Measurements from ENCODE around the gene CADPS2. TPM values are rescaled to one million over a fixed set of nuclear protein-coding genes. Genes with fewer than 3 reads are reported as not detected.

Gene CADPS2
- total and polyA plus RNA-seq, 2 of the 4 experiments (the other 2 are of a cell fraction): 0.10 to 0.54 TPM

DNA sequence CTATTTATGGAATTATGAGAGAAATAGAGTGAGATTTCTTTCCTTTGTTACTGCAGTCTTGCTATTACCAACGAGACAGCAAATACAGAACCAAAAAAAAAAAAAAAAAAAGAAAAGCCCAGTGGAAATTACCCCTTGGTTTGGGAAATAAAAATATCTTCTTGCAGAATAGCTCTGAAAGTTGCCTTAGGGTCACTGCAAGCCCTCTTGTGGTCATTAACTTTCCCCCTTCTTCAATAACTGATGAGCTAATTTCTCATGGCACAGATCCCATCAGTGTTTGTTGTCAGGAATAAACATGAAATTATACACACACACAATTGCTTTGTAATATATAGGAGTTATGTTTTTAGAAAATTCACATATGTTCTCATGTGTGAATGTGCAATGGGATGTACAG, 470.8 kb downstream of the CADPS2 start:
- H3K4ac ChIP-seq (ENCODE audit: low read depth, low read length): no peak overlapping the region
- no peaks in the 10 kb centered on the region for H3K79me1 ChIP-seq (ENCODE audit: low read depth in 1 of 2, low read length in 2 of 2)
- no peak overlapping the region for H3K4me2 ChIP-seq (ENCODE audit: low read depth, low read length)
- no peak overlapping the region for H3K14ac ChIP-seq (replicated peaks; ENCODE audit: low read depth, low read length)
- H3K4me1 ChIP-seq (ENCODE audit: control insufficient read depth, insufficient read depth, low read length): no peaks in the 10 kb centered on the region
- no peaks in the 10 kb centered on the region for H3K27me3 ChIP-seq (ENCODE audit: control insufficient read depth, insufficient read depth, low read length)
- no peak overlapping the region for H3K18ac ChIP-seq (ENCODE audit: low read depth, low read length)
- H3K9ac ChIP-seq (ENCODE audit: low read depth, low read length): no peak overlapping the region
- in situ Hi-C loops (cut with MboI; ENCODE audit: low sequenced_read_pairs): no loop called here
- ChIA-PET CTCF (no interaction called here), POLR2A (ENCODE audit: unreplicated experiment) (no interaction called here)
- WGBS, 2 experiments (ENCODE audit: extremely low coverage in 2 of 2, insufficient read length in 1 of 2): no CpG with 5 or more reads among the region's 1 CpG
- H3K9me3 ChIP-seq (ENCODE audit: control insufficient read depth, insufficient read depth, low read length): no peaks in the 10 kb centered on the region
- H3K36me3 ChIP-seq (ENCODE audit: control insufficient read depth, insufficient read depth, low read length): no peaks in the 10 kb centered on the region
- H4K20me1 ChIP-seq (ENCODE audit: insufficient read depth, low read length): no peaks in the 10 kb centered on the region
- H3K4me3 ChIP-seq (ENCODE audit: insufficient read depth, low read depth, low read length): no peak overlapping the region
- H4K91ac ChIP-seq (ENCODE audit: insufficient read depth, low read depth, low read length): no peak overlapping the region
- H2AK5ac ChIP-seq (ENCODE audit: low read depth, low read length): no peak overlapping the region
- no peak overlapping the region for H4K8ac ChIP-seq (ENCODE audit: low read depth in 2 of 2, low read length in 2 of 2)
- intact Hi-C loops (cut with micrococcal nuclease): no loop called here
- H3K23ac ChIP-seq (ENCODE audit: low read depth, low read length): no peak overlapping the region
- no peak for ATAC-seq (ENCODE audit: low read depth)
- no peak overlapping the region for H3K27ac ChIP-seq (ENCODE audit: insufficient read depth, low read length)
- dilution Hi-C loops (cut with HindIII; ENCODE audit: low sequenced_read_pairs, unreplicated experiment): no loop called here
- no peak overlapping the region for H2BK120ac ChIP-seq (ENCODE audit: low read depth, low read length)
- no peak overlapping the region for H2AFZ ChIP-seq (replicated peaks; ENCODE audit: low read length, poor library complexity)
- TF ChIP-seq, protein P1, sequence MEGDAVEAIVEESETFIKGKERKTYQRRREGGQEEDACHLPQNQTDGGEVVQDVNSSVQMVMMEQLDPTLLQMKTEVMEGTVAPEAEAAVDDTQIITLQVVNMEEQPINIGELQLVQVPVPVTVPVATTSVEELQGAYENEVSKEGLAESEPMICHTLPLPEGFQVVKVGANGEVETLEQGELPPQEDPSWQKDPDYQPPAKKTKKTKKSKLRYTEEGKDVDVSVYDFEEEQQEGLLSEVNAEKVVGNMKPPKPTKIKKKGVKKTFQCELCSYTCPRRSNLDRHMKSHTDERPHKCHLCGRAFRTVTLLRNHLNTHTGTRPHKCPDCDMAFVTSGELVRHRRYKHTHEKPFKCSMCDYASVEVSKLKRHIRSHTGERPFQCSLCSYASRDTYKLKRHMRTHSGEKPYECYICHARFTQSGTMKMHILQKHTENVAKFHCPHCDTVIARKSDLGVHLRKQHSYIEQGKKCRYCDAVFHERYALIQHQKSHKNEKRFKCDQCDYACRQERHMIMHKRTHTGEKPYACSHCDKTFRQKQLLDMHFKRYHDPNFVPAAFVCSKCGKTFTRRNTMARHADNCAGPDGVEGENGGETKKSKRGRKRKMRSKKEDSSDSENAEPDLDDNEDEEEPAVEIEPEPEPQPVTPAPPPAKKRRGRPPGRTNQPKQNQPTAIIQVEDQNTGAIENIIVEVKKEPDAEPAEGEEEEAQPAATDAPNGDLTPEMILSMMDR (conservative IDR thresholded peaks at IDR 0.05; ENCODE audit: low read depth, low read length): no peak
- TF ChIP-seq MAZ (IDR thresholded peaks at IDR 0.05; ENCODE audit: borderline replicate concordance, low read depth, low read length) (no peak), MXI1 (IDR thresholded peaks at IDR 0.05; ENCODE audit: borderline replicate concordance, low read depth, low read length) (no peak), CHD1 (IDR thresholded peaks at IDR 0.05; ENCODE audit: low read depth, low read length) (no peak), CEBPB (IDR thresholded peaks at IDR 0.05; ENCODE audit: low read depth, low read length) (no peak), MAFK (IDR thresholded peaks at IDR 0.05; ENCODE audit: low read depth, low read length) (no peak), RAD21 (IDR thresholded peaks at IDR 0.05; ENCODE audit: low read length) (no peak), POLR2A (IDR thresholded peaks at IDR 0.05; ENCODE audit: low read depth, low read length) (no peak), RCOR1 (IDR thresholded peaks at IDR 0.05; ENCODE audit: insufficient replicate concordance, low read length) (no peak), SMC3 (IDR thresholded peaks at IDR 0.05; ENCODE audit: low read depth, low read length) (no peak), FOS (IDR thresholded peaks at IDR 0.05; ENCODE audit: low read depth, low read length) (no peak), BHLHE40 (IDR thresholded peaks at IDR 0.05; ENCODE audit: low read depth, low read length) (no peak), RFX5 (IDR thresholded peaks at IDR 0.05; ENCODE audit: low read depth, low read length) (no peak), NFE2L2 (IDR thresholded peaks at IDR 0.05; ENCODE audit: low read depth, low read length) (no peak)
- TF ChIP-seq, protein P2, sequence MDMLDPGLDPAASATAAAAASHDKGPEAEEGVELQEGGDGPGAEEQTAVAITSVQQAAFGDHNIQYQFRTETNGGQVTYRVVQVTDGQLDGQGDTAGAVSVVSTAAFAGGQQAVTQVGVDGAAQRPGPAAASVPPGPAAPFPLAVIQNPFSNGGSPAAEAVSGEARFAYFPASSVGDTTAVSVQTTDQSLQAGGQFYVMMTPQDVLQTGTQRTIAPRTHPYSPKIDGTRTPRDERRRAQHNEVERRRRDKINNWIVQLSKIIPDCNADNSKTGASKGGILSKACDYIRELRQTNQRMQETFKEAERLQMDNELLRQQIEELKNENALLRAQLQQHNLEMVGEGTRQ (IDR thresholded peaks at IDR 0.05; ENCODE audit: low read depth, low read length): no peak
- TF ChIP-seq, protein P3, sequence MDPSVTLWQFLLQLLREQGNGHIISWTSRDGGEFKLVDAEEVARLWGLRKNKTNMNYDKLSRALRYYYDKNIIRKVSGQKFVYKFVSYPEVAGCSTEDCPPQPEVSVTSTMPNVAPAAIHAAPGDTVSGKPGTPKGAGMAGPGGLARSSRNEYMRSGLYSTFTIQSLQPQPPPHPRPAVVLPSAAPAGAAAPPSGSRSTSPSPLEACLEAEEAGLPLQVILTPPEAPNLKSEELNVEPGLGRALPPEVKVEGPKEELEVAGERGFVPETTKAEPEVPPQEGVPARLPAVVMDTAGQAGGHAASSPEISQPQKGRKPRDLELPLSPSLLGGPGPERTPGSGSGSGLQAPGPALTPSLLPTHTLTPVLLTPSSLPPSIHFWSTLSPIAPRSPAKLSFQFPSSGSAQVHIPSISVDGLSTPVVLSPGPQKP (IDR thresholded peaks at IDR 0.05; ENCODE audit: borderline replicate concordance, low read depth, low read length): no peak
- H3K9me1 ChIP-seq (ENCODE audit: insufficient read depth, low read length): no peaks in the 10 kb centered on the region
- no peak overlapping the region for H2BK15ac ChIP-seq (ENCODE audit: low read depth, low read length)
- H2BK5ac ChIP-seq (ENCODE audit: low read depth, low read length, poor library complexity, severe bottlenecking): no peak overlapping the region
- no peak overlapping the region for H2BK20ac ChIP-seq (ENCODE audit: low read depth, low read length)
- DNase-seq: no peak
- H2AK9ac ChIP-seq (replicated peaks; ENCODE audit: low read depth, low read length, poor library complexity): no peak overlapping the region
- H4K5ac ChIP-seq (ENCODE audit: low read depth, low read length): no peak overlapping the region
- no peak overlapping the region for H3K56ac ChIP-seq (ENCODE audit: extremely low read depth, insufficient read depth, low read length)
- BruUV-seq (replicated peaks): no TSS peak
